ENCODE results near the gene SZT2.
"Not testable (repeated sequence)": the region's sequence is repeated elsewhere in the genome, so short reads cannot be mapped to it uniquely, and the experiment has no call there.

Gene SZT2

GRCh38 chr1:43453442-43454269 is 64.0 kb downstream of the SZT2 start, which contains the start of gene HYI:
Gene HYI (minus strand): TSS chr1:43453931. CDS start chr1:43453793, 138 bp downstream.
- Histone ChIP-seq H3K4me3 (ENCODE audit: low read depth in 1 of 2, low read length in 2 of 2) (peak within 1 kb of the TSS; percentile 68 to 84), H3K9me3 (ENCODE audit: control insufficient read depth in 1 of 2, low read length in 2 of 2) (no peaks in the 10 kb centered on the region), H3K36me3 (ENCODE audit: control insufficient read depth in 1 of 2, insufficient read depth in 2 of 2, low read length in 2 of 2) (peaks cover 23 to 28% of the 10 kb centered on the region in 2 donors), H3K27me3 (ENCODE audit: low read depth, low read length) (no peaks in the 10 kb centered on the region), H3K27ac (ENCODE audit: low read length) (peak within 1 kb of the TSS; percentile 85), H3K4me1 (ENCODE audit: control insufficient read depth in 1 of 2, insufficient read depth in 2 of 2, low read length in 2 of 2) (peaks cover 3 to 13% of the 10 kb centered on the region in 2 donors)

DNA sequence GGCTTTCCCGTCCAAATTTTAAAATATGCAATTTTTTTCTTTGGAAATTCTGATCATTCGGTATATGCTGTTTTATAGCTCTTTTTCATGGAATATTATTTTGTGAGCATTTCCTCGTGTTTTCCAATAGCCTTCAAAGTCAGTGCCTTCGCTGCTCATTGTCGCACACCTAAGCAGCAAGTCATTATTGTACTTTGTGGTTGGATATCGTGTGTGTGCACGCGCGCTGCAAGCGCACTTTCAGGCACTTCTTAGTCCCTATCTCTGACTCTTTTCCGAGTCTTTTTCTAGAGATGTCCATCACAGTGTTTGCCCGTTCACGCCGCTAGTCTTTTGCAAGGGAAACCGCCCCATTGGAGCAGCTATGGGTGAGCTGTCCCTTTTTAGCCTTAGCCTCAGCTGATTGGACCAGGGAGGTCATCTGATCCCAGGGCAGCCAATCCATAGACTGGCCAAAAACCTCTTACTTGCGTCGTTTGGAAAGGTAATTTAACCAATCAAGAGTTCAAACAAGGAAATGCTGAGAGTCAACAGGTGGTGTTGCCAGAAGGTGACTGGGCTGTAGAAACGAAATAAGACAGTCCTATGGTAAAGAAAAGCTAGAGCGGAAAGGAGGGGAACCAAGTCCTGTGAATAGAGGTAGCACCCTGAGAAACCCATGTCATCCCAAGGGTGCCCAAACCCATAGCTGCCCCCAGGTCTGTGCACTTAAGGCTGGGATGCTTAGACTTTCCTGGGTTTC is 64.7 kb downstream of the SZT2 start:
- peak overlapping the region; percentile 85 for H3K27ac ChIP-seq (ENCODE audit: low read length)
- H3K36me3 ChIP-seq (ENCODE audit: control insufficient read depth in 1 of 2, insufficient read depth in 2 of 2, low read length in 2 of 2) = peaks cover 15 to 20% of the 10 kb centered on the region in 2 donors
- H3K27me3 ChIP-seq (ENCODE audit: low read depth, low read length) = no peaks in the 10 kb centered on the region
- peaks cover 3 to 13% of the 10 kb centered on the region in 2 donors for H3K4me1 ChIP-seq (ENCODE audit: control insufficient read depth in 1 of 2, insufficient read depth in 2 of 2, low read length in 2 of 2)
- peak overlapping the region; percentile 68 to 84 for H3K4me3 ChIP-seq (ENCODE audit: low read depth in 1 of 2, low read length in 2 of 2)
- no peaks in the 10 kb centered on the region for H3K9me3 ChIP-seq (ENCODE audit: control insufficient read depth in 1 of 2, low read length in 2 of 2)

- Histone ChIP-seq H3K27me3 (ENCODE audit: low read depth, low read length) (no peaks in the 10 kb centered on the region), H3K36me3 (ENCODE audit: control insufficient read depth in 1 of 2, insufficient read depth in 2 of 2, low read length in 2 of 2) (peaks cover 7 to 12% of the 10 kb centered on the region in 2 donors), H3K4me3 (ENCODE audit: low read depth in 1 of 2, low read length in 2 of 2) (peak overlapping the region in 1 of 2 donors; percentile 84), H3K9me3 (ENCODE audit: control insufficient read depth in 1 of 2, low read length in 2 of 2) (no peaks in the 10 kb centered on the region), H3K4me1 (ENCODE audit: control insufficient read depth in 1 of 2, insufficient read depth in 2 of 2, low read length in 2 of 2) (peaks cover 3 to 13% of the 10 kb centered on the region in 2 donors), H3K27ac (ENCODE audit: low read length) (peak overlapping the region; percentile 85)
Observed at GRCh38 chr1:43455213-43455889, 65.7 kb downstream of the SZT2 start.

- not testable (repeated sequence) for H3K4me3 ChIP-seq (ENCODE audit: low read depth in 1 of 2, low read length in 2 of 2); H3K4me1 ChIP-seq (ENCODE audit: control insufficient read depth in 1 of 2, insufficient read depth in 2 of 2, low read length in 2 of 2); H3K9me3 ChIP-seq (ENCODE audit: control insufficient read depth in 1 of 2, low read length in 2 of 2); H3K27me3 ChIP-seq (ENCODE audit: low read depth, low read length); H3K36me3 ChIP-seq (ENCODE audit: control insufficient read depth in 1 of 2, insufficient read depth in 2 of 2, low read length in 2 of 2); H3K27ac ChIP-seq (ENCODE audit: low read length)
Observed at GRCh38 chr1:43458379-43458778, 68.7 kb downstream of the SZT2 start.

- Histone ChIP-seq H3K27me3 (ENCODE audit: low read depth, low read length) (no peaks in the 10 kb centered on the region), H3K36me3 (ENCODE audit: control insufficient read depth in 1 of 2, insufficient read depth in 2 of 2, low read length in 2 of 2) (no peaks in the 10 kb centered on the region), H3K4me3 (ENCODE audit: low read depth in 1 of 2, low read length in 2 of 2) (no peak overlapping the region), H3K4me1 (ENCODE audit: control insufficient read depth in 1 of 2, insufficient read depth in 2 of 2, low read length in 2 of 2) (no peaks in the 10 kb centered on the region), H3K9me3 (ENCODE audit: control insufficient read depth in 1 of 2, low read length in 2 of 2) (no peaks in the 10 kb centered on the region), H3K27ac (ENCODE audit: low read length) (no peak overlapping the region)
Observed at GRCh38 chr1:43460988-43461693, 71.4 kb downstream of the SZT2 start.

GRCh38 chr1:43463479-43463878 is 73.8 kb downstream of the SZT2 start:
- Histone ChIP-seq H3K36me3 (ENCODE audit: control insufficient read depth in 1 of 2, insufficient read depth in 2 of 2, low read length in 2 of 2) (no peaks in the 10 kb centered on the region), H3K27me3 (ENCODE audit: low read depth, low read length) (no peaks in the 10 kb centered on the region), H3K4me1 (ENCODE audit: control insufficient read depth in 1 of 2, insufficient read depth in 2 of 2, low read length in 2 of 2) (no peaks in the 10 kb centered on the region), H3K27ac (ENCODE audit: low read length) (no peak overlapping the region), H3K4me3 (ENCODE audit: low read depth in 1 of 2, low read length in 2 of 2) (no peak overlapping the region), H3K9me3 (ENCODE audit: control insufficient read depth in 1 of 2, low read length in 2 of 2) (no peaks in the 10 kb centered on the region)

GRCh38 chr1:43464681-43465504 is 75.2 kb downstream of the SZT2 start:
- Histone ChIP-seq H3K9me3 (ENCODE audit: control insufficient read depth in 1 of 2, low read length in 2 of 2) (no peaks in the 10 kb centered on the region), H3K36me3 (ENCODE audit: control insufficient read depth in 1 of 2, insufficient read depth in 2 of 2, low read length in 2 of 2) (no peaks in the 10 kb centered on the region), H3K27me3 (ENCODE audit: low read depth, low read length) (no peaks in the 10 kb centered on the region)

DNA sequence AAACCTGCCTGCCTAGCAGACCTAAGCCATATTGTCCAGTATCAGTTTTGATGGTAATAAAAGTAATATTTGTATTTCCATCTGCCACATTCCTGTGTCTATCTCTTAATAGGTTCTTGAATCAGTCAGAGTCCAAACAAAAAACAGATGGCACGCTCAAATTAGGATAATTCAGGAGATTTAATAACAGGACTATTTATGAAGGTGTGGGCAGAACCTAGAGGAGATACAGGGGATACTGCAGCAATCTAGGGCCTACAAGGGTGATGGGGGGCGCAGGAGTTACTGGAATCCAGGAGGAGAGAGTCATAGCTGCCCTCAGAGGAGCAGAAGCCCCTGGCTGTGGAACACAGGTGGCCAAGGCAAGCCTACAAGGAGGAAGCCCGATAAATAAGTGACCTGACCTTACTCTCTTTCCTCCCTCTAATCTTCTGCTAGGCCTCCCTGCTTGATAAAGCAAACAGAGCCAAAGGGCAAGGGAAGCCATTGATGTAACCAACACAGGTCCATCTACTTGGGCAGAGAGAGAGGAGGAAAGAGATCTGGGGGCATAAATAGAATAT is 75.9 kb downstream of the SZT2 start:
- Histone ChIP-seq H3K9me3 (ENCODE audit: control insufficient read depth in 1 of 2, low read length in 2 of 2) (no peaks in the 10 kb centered on the region), H3K27me3 (ENCODE audit: low read depth, low read length) (no peaks in the 10 kb centered on the region), H3K4me3 (ENCODE audit: low read depth in 1 of 2, low read length in 2 of 2) (no peak overlapping the region), H3K27ac (ENCODE audit: low read length) (no peak overlapping the region), H3K4me1 (ENCODE audit: control insufficient read depth in 1 of 2, insufficient read depth in 2 of 2, low read length in 2 of 2) (no peaks in the 10 kb centered on the region), H3K36me3 (ENCODE audit: control insufficient read depth in 1 of 2, insufficient read depth in 2 of 2, low read length in 2 of 2) (no peaks in the 10 kb centered on the region)

More at GRCh38 chr1:43464681-43465504, 75.2 kb downstream of the SZT2 start:
- Histone ChIP-seq H3K27ac (ENCODE audit: low read length) (no peak overlapping the region), H3K4me3 (ENCODE audit: low read depth in 1 of 2, low read length in 2 of 2) (no peak overlapping the region), H3K4me1 (ENCODE audit: control insufficient read depth in 1 of 2, insufficient read depth in 2 of 2, low read length in 2 of 2) (no peaks in the 10 kb centered on the region)

DNA sequence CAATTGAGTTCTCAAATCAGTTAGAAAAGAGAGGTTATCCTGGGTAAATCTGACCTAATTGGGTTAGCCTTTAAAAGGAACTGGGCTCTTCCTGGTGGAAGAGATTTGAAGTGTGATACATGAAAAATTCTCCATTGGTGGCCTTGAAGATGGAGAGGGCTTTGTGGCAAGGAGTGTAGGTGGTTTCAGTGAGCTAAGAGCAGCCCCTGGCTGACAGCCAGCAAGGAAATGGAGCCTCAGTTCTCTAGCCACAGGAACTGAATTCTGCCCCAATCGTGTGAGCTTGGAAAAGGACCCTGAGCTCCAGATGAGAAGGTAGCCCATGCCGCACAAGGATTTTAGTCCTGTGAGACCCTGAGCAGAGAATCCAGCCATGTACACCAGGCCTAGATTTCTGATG is 76.7 kb downstream of the SZT2 start:
- no peaks in the 10 kb centered on the region for H3K9me3 ChIP-seq (ENCODE audit: control insufficient read depth in 1 of 2, low read length in 2 of 2)
- no peak overlapping the region for H3K27ac ChIP-seq (ENCODE audit: low read length)
- no peaks in the 10 kb centered on the region for H3K36me3 ChIP-seq (ENCODE audit: control insufficient read depth in 1 of 2, insufficient read depth in 2 of 2, low read length in 2 of 2)
- H3K4me3 ChIP-seq (ENCODE audit: low read depth in 1 of 2, low read length in 2 of 2) = no peak overlapping the region
- H3K4me1 ChIP-seq (ENCODE audit: control insufficient read depth in 1 of 2, insufficient read depth in 2 of 2, low read length in 2 of 2) = no peaks in the 10 kb centered on the region
- no peaks in the 10 kb centered on the region for H3K27me3 ChIP-seq (ENCODE audit: low read depth, low read length)

GRCh38 chr1:43468414-43468813 is 78.7 kb downstream of the SZT2 start:
- Histone ChIP-seq H3K27me3 (ENCODE audit: low read depth, low read length) (no peaks in the 10 kb centered on the region), H3K4me3 (ENCODE audit: low read depth in 1 of 2, low read length in 2 of 2) (no peak overlapping the region), H3K9me3 (ENCODE audit: control insufficient read depth in 1 of 2, low read length in 2 of 2) (no peaks in the 10 kb centered on the region), H3K4me1 (ENCODE audit: control insufficient read depth in 1 of 2, insufficient read depth in 2 of 2, low read length in 2 of 2) (peaks cover 0 to 3% of the 10 kb centered on the region in 2 donors), H3K27ac (ENCODE audit: low read length) (no peak overlapping the region), H3K36me3 (ENCODE audit: control insufficient read depth in 1 of 2, insufficient read depth in 2 of 2, low read length in 2 of 2) (no peaks in the 10 kb centered on the region)
